Measurements from ENCODE around the gene BTG2. TPM values are rescaled to one million over a fixed set of nuclear protein-coding genes. Genes with fewer than 3 reads are reported as not detected.
A peak's percentile ranks its signal among the peaks of the same experiment; 100 is the strongest.
"Not testable (repeated sequence)": the region's sequence is repeated elsewhere in the genome, so short reads cannot be mapped to it uniquely, and the experiment has no call there.

The BTG2 gene
- 7.8 and 9.1 TPM in 2 replicates for total RNA-seq (2014; rRNA removed; shearing (Covaris generic))
- 5.7 and 6.3 TPM in 2 replicates for polyA plus RNA-seq (2016; fragmentation: Nextera tagmentation; extraction: Ambion mirVana)
- long read RNA-seq: 0 reads

- no peaks in the 10 kb centered on the region for H3K36me3 ChIP-seq (ENCODE audit: insufficient read depth)
- peaks cover 14% of the 10 kb centered on the region for H4K20me1 ChIP-seq (replicated peaks; ENCODE audit: insufficient read depth)
- peak within 1 kb of the TSS; percentile 97 for H2AFZ ChIP-seq
- H3K79me2 ChIP-seq (replicated peaks; ENCODE audit: insufficient read depth): no peaks in the 10 kb centered on the region
- peak within 1 kb of the TSS; percentile 90 for H3K4me2 ChIP-seq
- H3F3A ChIP-seq (replicated peaks; ENCODE audit: low read depth): 0 out of 2 replicates have a peak, but pooled peaks cover 11% of the 10 kb centered on the region
- Mint-ChIP-seq H3K9me3 (no peaks in the 10 kb centered on the region), H3K4me3 (peak within 1 kb of the TSS; percentile 74), H3K36me3 (ENCODE audit: low read depth) (no peaks in the 10 kb centered on the region; the same call in 1 of the 3 replicates), H3K4me1 (peaks cover 54% of the 10 kb centered on the region), H3K27ac (no peak within 1 kb of the TSS), H3K27me3 (ENCODE audit: insufficient read depth, low read depth, poor library complexity) (peaks cover 74% of the 10 kb centered on the region)
- H3K27ac ChIP-seq (ENCODE audit: low read depth): no peak within 1 kb of the TSS
- TF ChIP-seq NANOG (IDR thresholded peaks at IDR 0.05; ENCODE audit: borderline replicate concordance) (no peak), EZH2 (IDR thresholded peaks at IDR 0.05; ENCODE audit: low read depth, unreplicated experiment) (peak; percentile 48), POLR2AphosphoS5 (IDR thresholded peaks at IDR 0.05; ENCODE audit: low read depth) (peak; percentile 88), CREB1 (CRISPR knock-in tag; IDR thresholded peaks at IDR 0.05; ENCODE audit: low read depth) (peak; percentile 63)
- H3K4me1 ChIP-seq (ENCODE audit: insufficient read depth): peaks cover 28% of the 10 kb centered on the region
- DNase-seq (ENCODE audit: low spot score): peak; percentile 97
- H3K27me3 ChIP-seq (ENCODE audit: insufficient read depth): peaks cover 98% of the 10 kb centered on the region
- H3K4me3 ChIP-seq: peak within 1 kb of the TSS; percentile 84
- no peaks in the 10 kb centered on the region for H3K9me2 ChIP-seq (ENCODE audit: insufficient read depth)
- peak; percentile 75 for ATAC-seq
Observed at GRCh38 chr1:203304919-203305808, at the start of gene BTG2. BTG2 (plus strand) TSS chr1:203305519; CDS start chr1:203305607, 88 bp downstream.

GRCh38 chr1:203256636-203257035 is 48.7 kb upstream of the BTG2 start:
- H3K27ac ChIP-seq (ENCODE audit: low read depth); H3K36me3 Mint-ChIP-seq (ENCODE audit: low read depth); H3K27ac Mint-ChIP-seq; H4K20me1 ChIP-seq (replicated peaks; ENCODE audit: insufficient read depth); H3K36me3 ChIP-seq (ENCODE audit: insufficient read depth); H3K27me3 Mint-ChIP-seq (ENCODE audit: insufficient read depth, low read depth, poor library complexity); H3K4me1 Mint-ChIP-seq; H3K27me3 ChIP-seq (ENCODE audit: insufficient read depth); H3K4me3 Mint-ChIP-seq; H3K4me2 ChIP-seq; H3K4me1 ChIP-seq (ENCODE audit: insufficient read depth); H3K9me2 ChIP-seq (ENCODE audit: insufficient read depth); H2AFZ ChIP-seq; ATAC-seq; H3F3A ChIP-seq (replicated peaks; ENCODE audit: low read depth); DNase-seq (ENCODE audit: low spot score); H3K4me3 ChIP-seq; H3K79me2 ChIP-seq (replicated peaks; ENCODE audit: insufficient read depth): not testable (repeated sequence)
- peaks cover 27% of the 10 kb centered on the region for H3K9me3 Mint-ChIP-seq

- H2AFZ ChIP-seq: peak overlapping the region; percentile 72
Observed at GRCh38 chr1:203263496-203263895, 41.8 kb upstream of the BTG2 start.

More at GRCh38 chr1:203263496-203263895, 41.8 kb upstream of the BTG2 start:
- Histone ChIP-seq H3K4me1 (ENCODE audit: insufficient read depth) (no peaks in the 10 kb centered on the region), H3K79me2 (replicated peaks; ENCODE audit: insufficient read depth) (no peaks in the 10 kb centered on the region), H3K36me3 (ENCODE audit: insufficient read depth) (no peaks in the 10 kb centered on the region), H3K9me2 (ENCODE audit: insufficient read depth) (no peaks in the 10 kb centered on the region), H3K27ac (ENCODE audit: low read depth) (no peak overlapping the region), H3K4me3 (no peak overlapping the region), H3K27me3 (ENCODE audit: insufficient read depth) (no peaks in the 10 kb centered on the region), H3K4me2 (no peak overlapping the region), H3F3A (replicated peaks; ENCODE audit: low read depth) (no peaks in the 10 kb centered on the region; the same call in 1 of the 2 replicates), H4K20me1 (replicated peaks; ENCODE audit: insufficient read depth) (no peaks in the 10 kb centered on the region)
- H3K27me3 Mint-ChIP-seq (ENCODE audit: insufficient read depth, low read depth, poor library complexity): peaks cover 9% of the 10 kb centered on the region
- peaks cover 4% of the 10 kb centered on the region; the same call in 2 of the 3 replicates for H3K4me1 Mint-ChIP-seq
- H3K36me3 Mint-ChIP-seq (ENCODE audit: low read depth): no peaks in the 10 kb centered on the region
- H3K27ac Mint-ChIP-seq: no peak overlapping the region
- no peak overlapping the region for H3K4me3 Mint-ChIP-seq
- TF ChIP-seq STAT1 (IDR thresholded peaks at IDR 0.05; ENCODE audit: unreplicated experiment): no peak
- DNase-seq (ENCODE audit: low spot score) (no peak), ATAC-seq (no peak; the same call in 2 of the 3 replicates)
- H3K9me3 Mint-ChIP-seq: no peaks in the 10 kb centered on the region
